GM19324 (cell line): Measurements from ENCODE around the gene MATCAP1.

ENCODE experiments used
- ATAC-seq: cut with Tn5 transposase; IDR thresholded peaks from one replicate; pipeline ENCODE4 v1.9.1; 2021; ENCODE audit warnings: mild to moderate bottlenecking, moderate library complexity; ENCODE audit not compliant: unreplicated experiment, low FRiP score

The MATCAP1 gene

GRCh38 chr16:67183627-67184452, at the start of gene MATCAP1:
TSS of gene MATCAP1 (minus strand) at chr16:67183963. CDS start at chr16:67180610, 3,353 bp downstream.
- ATAC-seq, result peak; percentile 92

DNA sequence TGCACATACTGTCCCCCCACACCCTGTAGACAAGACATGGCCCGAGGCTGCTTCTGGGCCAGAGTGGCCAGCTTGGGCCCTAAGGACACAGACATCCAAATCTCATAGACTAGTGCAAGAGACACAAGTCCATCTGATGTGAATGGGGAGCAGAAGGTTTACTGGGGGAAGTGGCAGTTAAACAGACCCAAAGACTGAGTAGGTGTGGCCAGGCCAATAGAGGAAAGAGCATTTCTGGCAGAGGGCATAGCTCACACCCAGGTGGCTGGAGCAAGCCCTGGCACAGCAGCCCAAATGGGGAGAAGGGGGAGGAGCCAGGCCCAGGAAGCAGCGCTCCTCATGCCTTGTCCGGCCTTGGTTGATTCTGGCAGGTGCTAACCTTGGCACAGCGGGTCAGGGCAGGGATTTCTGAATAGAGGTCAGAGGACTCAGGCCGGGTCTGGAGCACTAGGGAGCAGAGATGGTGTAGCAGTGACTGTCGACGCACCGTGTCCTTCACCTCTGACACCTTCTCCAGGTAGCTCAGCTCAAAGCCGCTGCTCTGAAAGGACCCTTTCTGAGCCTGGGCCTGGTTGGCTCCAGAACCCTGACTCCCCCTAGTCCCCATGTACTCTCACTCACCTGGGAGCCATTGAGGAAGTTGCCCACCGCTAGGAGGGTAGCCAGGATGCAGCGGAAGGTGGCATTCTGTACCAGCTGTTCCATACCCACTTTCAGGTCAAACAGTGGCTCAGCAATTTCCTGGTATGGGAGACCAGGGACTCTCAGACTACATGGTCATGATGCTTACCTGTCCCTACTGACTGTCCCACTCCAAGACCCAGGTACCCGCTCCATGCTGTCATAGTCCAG, 47.3 kb upstream of the MATCAP1 start:
- no peak for ATAC-seq

- no peak for ATAC-seq
Measured at GRCh38 chr16:67229906-67230808, 46.4 kb upstream of the MATCAP1 start.

- ATAC-seq, result no peak
Measured at GRCh38 chr16:67228905-67229304, 45.1 kb upstream of the MATCAP1 start.

DNA sequence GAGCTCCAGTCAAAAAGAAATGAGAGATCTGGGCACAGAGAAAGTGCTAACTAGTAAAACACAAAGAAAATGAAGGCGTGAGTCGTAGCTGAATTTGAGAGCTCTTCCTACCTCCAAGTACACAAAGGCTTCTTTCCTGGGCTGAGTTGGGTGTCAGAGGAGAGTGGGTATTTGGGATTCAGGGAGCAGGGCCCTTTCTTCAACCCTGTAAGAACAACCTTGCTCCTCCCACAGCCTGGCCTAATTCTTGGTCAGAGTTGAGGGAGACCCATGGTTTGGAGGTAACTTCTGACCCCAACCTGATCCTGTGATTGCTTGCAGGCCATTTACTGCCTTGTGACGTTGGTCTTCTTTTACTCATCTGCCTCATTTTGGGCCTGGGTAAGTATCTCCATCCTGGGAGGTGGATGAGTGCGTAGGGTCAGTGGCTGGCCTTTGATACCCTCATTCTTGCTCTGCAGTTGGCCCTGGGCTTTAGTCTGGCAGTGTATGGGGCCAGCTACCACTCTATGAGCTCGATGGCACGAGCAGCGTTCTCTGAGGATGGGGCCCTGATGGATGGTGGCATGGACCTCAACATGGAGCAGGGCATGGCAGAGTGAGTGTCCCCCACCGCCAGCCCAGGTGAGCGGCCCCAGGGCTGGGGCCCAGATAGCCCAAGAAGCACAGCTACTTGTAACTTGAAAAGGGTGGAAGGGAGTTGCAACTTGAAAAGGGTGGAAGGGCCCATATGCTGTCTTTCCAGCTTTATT, 44.4 kb upstream of the MATCAP1 start:
- no peak for ATAC-seq

GRCh38 chr16:67227567-67227921, 43.8 kb upstream of the MATCAP1 start:
- ATAC-seq, result no peak

DNA sequence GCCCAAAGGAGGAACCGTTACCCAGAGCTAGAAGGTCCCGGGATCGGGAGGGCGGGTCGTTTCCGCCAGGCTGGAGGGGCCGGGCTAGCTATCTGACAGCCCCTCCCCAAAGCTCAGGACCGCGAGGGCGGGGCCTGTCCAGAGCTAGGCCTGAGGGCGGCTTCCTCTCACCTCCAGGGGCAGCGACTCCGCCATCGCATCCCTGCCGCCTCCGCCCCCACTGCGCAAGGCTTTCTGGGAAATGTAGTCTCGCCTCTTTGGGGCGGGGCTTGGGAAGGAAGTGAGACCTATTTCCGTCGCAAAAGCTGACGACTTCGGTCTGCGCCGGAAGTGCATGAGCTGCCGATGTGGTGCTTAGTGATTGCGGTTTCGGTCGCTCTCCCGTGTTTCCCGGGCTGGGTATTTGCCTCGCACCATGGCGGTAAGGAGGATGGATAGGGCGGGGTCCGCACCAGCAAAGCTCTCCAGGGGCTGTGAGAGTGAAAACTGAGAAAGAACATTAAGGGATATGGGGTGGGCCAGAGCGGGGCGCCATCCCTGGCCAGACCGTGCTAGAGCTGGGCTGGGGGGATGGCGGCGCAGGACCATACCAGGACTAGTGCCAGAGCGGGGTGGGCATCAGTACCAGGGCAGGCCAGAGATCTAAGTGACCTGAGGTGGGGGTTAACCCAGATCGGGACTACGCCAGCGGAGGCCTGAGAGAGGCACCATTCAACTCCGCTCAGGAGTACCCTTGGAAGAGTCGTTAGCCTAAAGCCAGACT, 43.2 kb upstream of the MATCAP1 start, which contains the start of gene TMEM208:
TSS of gene TMEM208 (plus strand) at position 327 of the 763 bp plus-strand sequence. CDS start at position 416, 89 bp downstream.
- ATAC-seq, result peak; percentile 94

DNA sequence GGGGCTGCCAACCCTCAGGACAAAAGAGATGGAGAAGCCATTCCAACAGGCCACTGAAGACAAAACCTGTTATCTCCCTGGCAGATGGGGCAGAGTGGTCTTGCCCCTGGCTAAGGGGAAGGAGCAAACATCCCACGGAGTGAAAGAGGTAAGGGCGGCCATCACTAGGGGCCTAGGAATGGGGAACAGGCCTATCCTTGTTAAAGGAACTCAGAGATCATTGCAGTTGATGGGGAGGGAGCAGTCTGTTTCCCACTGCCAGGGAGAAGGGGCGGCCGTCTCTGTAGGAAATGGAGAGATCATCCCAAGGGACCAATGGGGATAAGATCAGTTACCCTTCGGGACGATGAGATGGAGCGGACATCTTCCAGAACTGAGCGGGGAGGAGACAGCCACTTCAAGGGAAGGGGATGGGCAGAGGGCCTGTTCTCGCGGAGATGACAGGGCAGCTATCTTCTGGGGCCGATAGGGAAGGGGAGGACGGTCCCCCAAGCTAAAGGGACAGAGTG, 42.6 kb upstream of the MATCAP1 start:
- no peak for ATAC-seq

- ATAC-seq, result no peak
Measured at GRCh38 chr16:67223992-67224391, 40.2 kb upstream of the MATCAP1 start.

- ATAC-seq, result no peak
Measured at GRCh38 chr16:67216612-67217490, 33.1 kb upstream of the MATCAP1 start.

- no peak for ATAC-seq
Measured at GRCh38 chr16:67215706-67216105, 31.9 kb upstream of the MATCAP1 start.

GRCh38 chr16:67213197-67214019, 29.6 kb upstream of the MATCAP1 start:
- ATAC-seq, result no peak

DNA sequence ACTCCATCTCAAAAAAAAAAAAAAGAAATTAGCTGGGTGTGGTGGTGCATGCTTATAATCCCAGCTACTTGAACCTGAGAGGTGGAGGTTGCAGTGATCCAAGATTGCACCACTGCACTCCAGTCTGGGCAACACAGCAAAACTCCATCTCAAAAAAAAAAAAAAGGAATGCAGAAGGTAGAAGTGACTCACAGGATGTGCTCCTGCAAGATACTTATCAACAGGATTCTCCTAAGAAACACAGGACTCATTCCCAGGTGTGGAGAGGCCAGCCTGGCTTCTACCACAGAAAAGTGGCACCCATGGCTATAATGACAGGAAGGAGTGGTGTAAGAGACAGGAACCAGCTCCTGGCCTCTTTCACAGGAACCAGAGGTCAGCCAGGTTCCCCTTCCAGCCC, 29.0 kb upstream of the MATCAP1 start:
- ATAC-seq, result no peak

- no peak for ATAC-seq
Measured at GRCh38 chr16:67211674-67212073, 27.9 kb upstream of the MATCAP1 start.

- ATAC-seq, result no peak
Measured at GRCh38 chr16:67210069-67210937, 26.5 kb upstream of the MATCAP1 start.

DNA sequence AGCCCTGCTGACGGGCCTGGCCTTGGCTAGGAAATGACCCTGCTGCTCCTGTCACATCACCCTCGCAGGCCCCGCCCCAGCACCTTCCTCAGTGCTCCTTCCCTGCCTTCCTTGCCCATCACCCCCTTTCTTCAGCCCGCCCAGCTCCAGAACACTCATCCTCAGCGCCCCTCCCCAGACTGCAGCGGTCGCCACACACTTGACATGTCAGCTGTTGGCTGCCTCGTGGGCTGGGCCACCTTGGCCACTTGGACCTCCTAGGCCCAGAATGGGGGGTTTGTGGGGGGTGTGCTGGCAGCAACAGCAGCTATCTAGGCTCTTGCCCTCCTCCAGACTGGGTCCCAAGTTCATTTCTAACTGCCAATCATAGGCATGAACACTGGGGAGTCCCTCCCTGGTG, 25.8 kb upstream of the MATCAP1 start:
- ATAC-seq, result no peak
